ENCODE data around the gene CBX6. TPM values are rescaled to one million over a fixed set of nuclear protein-coding genes. Genes with fewer than 3 reads are reported as not detected.

Gene CBX6
- total RNA-seq, 2 experiments from 2014 or later = 41.6 to 42.8 TPM

DNA sequence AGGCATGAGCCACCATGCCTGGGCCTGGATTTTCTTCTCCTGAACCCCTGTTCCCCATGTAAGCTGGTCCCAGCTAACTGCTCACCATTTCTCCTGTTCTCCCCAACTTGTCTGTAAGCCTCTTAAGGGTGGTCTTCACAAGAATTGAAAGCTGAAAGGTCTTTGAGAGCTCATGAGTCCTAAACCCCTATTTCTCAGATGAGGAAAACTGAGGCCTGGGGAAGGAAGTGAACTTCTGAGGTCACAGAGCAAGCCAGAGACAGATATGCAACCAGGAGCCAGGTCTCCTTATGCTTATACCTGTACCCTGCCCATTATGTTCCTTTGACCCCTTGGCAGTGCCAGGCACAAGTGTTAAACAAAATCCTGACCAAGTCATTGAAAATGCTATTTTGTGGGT lies 44.5 kb downstream of the CBX6 start:
- no peaks in the 10 kb centered on the region for H3K36me3 Mint-ChIP-seq (ENCODE audit: low read depth)
- TF ChIP-seq, protein P1, sequence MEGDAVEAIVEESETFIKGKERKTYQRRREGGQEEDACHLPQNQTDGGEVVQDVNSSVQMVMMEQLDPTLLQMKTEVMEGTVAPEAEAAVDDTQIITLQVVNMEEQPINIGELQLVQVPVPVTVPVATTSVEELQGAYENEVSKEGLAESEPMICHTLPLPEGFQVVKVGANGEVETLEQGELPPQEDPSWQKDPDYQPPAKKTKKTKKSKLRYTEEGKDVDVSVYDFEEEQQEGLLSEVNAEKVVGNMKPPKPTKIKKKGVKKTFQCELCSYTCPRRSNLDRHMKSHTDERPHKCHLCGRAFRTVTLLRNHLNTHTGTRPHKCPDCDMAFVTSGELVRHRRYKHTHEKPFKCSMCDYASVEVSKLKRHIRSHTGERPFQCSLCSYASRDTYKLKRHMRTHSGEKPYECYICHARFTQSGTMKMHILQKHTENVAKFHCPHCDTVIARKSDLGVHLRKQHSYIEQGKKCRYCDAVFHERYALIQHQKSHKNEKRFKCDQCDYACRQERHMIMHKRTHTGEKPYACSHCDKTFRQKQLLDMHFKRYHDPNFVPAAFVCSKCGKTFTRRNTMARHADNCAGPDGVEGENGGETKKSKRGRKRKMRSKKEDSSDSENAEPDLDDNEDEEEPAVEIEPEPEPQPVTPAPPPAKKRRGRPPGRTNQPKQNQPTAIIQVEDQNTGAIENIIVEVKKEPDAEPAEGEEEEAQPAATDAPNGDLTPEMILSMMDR (IDR thresholded peaks at IDR 0.05) = no peak
- no peak overlapping the region for H3K27ac Mint-ChIP-seq
- Histone ChIP-seq H3K4me3 (ENCODE audit: low read length) (no peak overlapping the region), H3K4me1 (ENCODE audit: insufficient read depth, low read length) (no peaks in the 10 kb centered on the region), H3K27me3 (ENCODE audit: control insufficient read depth in 1 of 2, insufficient read depth in 2 of 2, low read length in 2 of 2) (no peaks in the 10 kb centered on the region), H3K9me3 (ENCODE audit: control insufficient read depth in 1 of 2, insufficient read depth in 1 of 2, low read length in 2 of 2) (peaks cover 0 to 12% of the 10 kb centered on the region in 2 experiments), H3K36me3 (ENCODE audit: insufficient read depth, low read length) (no peaks in the 10 kb centered on the region), H3K27ac (ENCODE audit: low read depth in 1 of 2, low read length in 2 of 2) (no peak overlapping the region)
- H3K27me3 Mint-ChIP-seq = no peaks in the 10 kb centered on the region
- intact Hi-C loops (cut with DNase I, micrococcal nuclease) = no loop called here
- H3K9me3 Mint-ChIP-seq = no peaks in the 10 kb centered on the region
- H3K4me1 Mint-ChIP-seq (ENCODE audit: low read depth) = no peaks in the 10 kb centered on the region
- no peak overlapping the region for H3K4me3 Mint-ChIP-seq
- ChIA-PET POLR2A (no interaction called here), CTCF (interaction anchor here (1.0 kb wide), 1 partner anchor 484 kb away, joined by 3 read pairs; no protein-coding TSS in a partner anchor)
- ATAC-seq (ENCODE audit: poor library complexity) (no peak), DNase-seq (no peak)

DNA sequence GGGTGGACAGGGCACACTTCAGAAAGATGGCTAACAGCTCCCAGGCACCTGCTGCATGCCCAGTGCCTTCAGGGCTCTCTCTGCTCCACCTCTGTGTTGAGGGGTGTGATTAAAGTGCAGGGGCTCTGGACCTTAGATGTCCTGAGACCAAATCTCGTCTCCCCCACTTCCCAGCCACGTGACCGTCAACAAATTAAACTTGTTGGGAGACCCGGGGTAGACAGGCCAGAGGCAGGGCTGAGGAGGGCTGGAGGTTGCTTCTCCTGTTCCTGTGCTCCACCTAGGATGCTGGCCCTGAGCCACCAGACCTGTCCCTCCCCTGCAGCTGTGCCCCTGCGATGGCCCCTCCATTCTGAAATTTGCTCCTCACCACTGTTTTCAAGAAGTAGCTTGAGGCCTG lies 45.2 kb downstream of the CBX6 start:
- CTCF ChIA-PET = interaction anchor here (1.0 kb wide), 1 partner anchor 484 kb away, joined by 3 read pairs; no protein-coding TSS in a partner anchor
- intact Hi-C loops (cut with DNase I, micrococcal nuclease) = no loop called here
- H3K27ac Mint-ChIP-seq = no peak overlapping the region

DNA sequence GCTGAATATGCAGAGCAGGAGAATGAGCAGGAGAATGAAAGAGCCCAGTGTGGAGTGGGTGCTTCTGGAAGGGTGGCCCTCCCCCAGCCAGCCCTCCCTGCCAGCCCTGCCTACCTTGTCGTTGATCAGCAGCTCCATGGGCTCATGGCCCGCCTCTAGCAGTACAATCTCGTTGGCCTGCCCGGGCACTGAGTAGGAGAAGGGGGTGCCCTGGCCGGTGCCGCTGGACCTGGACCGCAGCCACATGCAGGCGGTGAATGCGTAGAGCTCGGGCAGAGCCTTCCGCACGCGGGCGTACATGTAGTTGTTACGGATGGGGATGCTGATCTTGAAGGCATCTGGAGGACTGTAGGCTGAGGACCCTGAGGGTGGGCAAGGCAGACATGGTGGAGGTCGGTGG lies 45.6 kb downstream of the CBX6 start:
- H3K9me3 ChIP-seq (ENCODE audit: control insufficient read depth in 1 of 2, insufficient read depth in 1 of 2, low read length in 2 of 2) = peaks cover 0 to 14% of the 10 kb centered on the region in 2 experiments
- Mint-ChIP-seq H3K4me3 (no peak overlapping the region), H3K9me3 (no peaks in the 10 kb centered on the region), H3K27ac (no peak overlapping the region), H3K4me1 (ENCODE audit: low read depth) (no peaks in the 10 kb centered on the region), H3K36me3 (ENCODE audit: low read depth) (no peaks in the 10 kb centered on the region), H3K27me3 (no peaks in the 10 kb centered on the region)
- intact Hi-C loops (cut with DNase I, micrococcal nuclease) = no loop called here
- no peak for ATAC-seq (ENCODE audit: poor library complexity)
- ChIA-PET CTCF (interaction anchor here (1.0 kb wide), 1 partner anchor 485 kb away, joined by 3 read pairs; no protein-coding TSS in a partner anchor), POLR2A (no interaction called here)
- H3K27me3 ChIP-seq (ENCODE audit: control insufficient read depth in 1 of 2, insufficient read depth in 2 of 2, low read length in 2 of 2) = no peaks in the 10 kb centered on the region
- TF ChIP-seq, protein P1 (IDR thresholded peaks at IDR 0.05) = no peak
- H3K4me3 ChIP-seq (ENCODE audit: low read length) = no peak overlapping the region
- DNase-seq = no peak
- no peaks in the 10 kb centered on the region for H3K4me1 ChIP-seq (ENCODE audit: insufficient read depth, low read length)
- no peak overlapping the region for H3K27ac ChIP-seq (ENCODE audit: low read depth in 1 of 2, low read length in 2 of 2)
- H3K36me3 ChIP-seq (ENCODE audit: insufficient read depth, low read length) = no peaks in the 10 kb centered on the region

More for the DNA sequence above, 45.2 kb downstream of the CBX6 start:
- Mint-ChIP-seq H3K4me3 (no peak overlapping the region), H3K36me3 (ENCODE audit: low read depth) (no peaks in the 10 kb centered on the region), H3K27me3 (no peaks in the 10 kb centered on the region), H3K4me1 (ENCODE audit: low read depth) (no peaks in the 10 kb centered on the region), H3K9me3 (no peaks in the 10 kb centered on the region)
- no peaks in the 10 kb centered on the region for H3K27me3 ChIP-seq (ENCODE audit: control insufficient read depth in 1 of 2, insufficient read depth in 2 of 2, low read length in 2 of 2)
- peaks cover 0 to 14% of the 10 kb centered on the region in 2 experiments for H3K9me3 ChIP-seq (ENCODE audit: control insufficient read depth in 1 of 2, insufficient read depth in 1 of 2, low read length in 2 of 2)
- no peaks in the 10 kb centered on the region for H3K4me1 ChIP-seq (ENCODE audit: insufficient read depth, low read length)
- no peaks in the 10 kb centered on the region for H3K36me3 ChIP-seq (ENCODE audit: insufficient read depth, low read length)
- POLR2A ChIA-PET = no interaction called here
- ATAC-seq (ENCODE audit: poor library complexity) = no peak
- no peak for DNase-seq
- no peak overlapping the region for H3K4me3 ChIP-seq (ENCODE audit: low read length)
- TF ChIP-seq, protein P1 (IDR thresholded peaks at IDR 0.05) = no peak
- H3K27ac ChIP-seq (ENCODE audit: low read depth in 1 of 2, low read length in 2 of 2) = no peak overlapping the region
